ENCODE results near the gene RAB3GAP2. TPM values are rescaled to one million over a fixed set of nuclear protein-coding genes. Genes with fewer than 3 reads are reported as not detected.
A peak's percentile ranks its signal among the peaks of the same experiment; 100 is the strongest.

Gene RAB3GAP2
- 10 to 100 TPM; 44.4 to 44.9 TPM for total RNA-seq
- polyA plus RNA-seq, result 10 to 100 TPM; 24.1 to 31.2 TPM

- Histone ChIP-seq H3K27ac (ENCODE audit: low read depth, low read length) (peak within 1 kb of the TSS; percentile 95), H3K36me3 (ENCODE audit: insufficient read depth, low read length) (no peaks in the 10 kb centered on the region), H3K9me3 (ENCODE audit: control insufficient read depth in 1 of 2, low read length in 2 of 2) (no peaks in the 10 kb centered on the region), H3K27me3 (ENCODE audit: insufficient read depth, low read length) (no peaks in the 10 kb centered on the region), H3K4me1 (ENCODE audit: insufficient read depth, low read length) (peaks cover 38% of the 10 kb centered on the region), H3K4me3 (ENCODE audit: low read length in 2 of 2) (peak within 1 kb of the TSS; percentile 84 to 96)
- POLR2A ChIA-PET (ENCODE audit: partially characterized antibody), result no interaction called here
- DNase-seq, result peak; percentile 97 to 98 (median 97)
- H3K9me3 Mint-ChIP-seq, result no peaks in the 10 kb centered on the region
- H3K27me3 Mint-ChIP-seq, result peaks cover 3 to 6% of the 10 kb centered on the region in 2 donors
- intact Hi-C loops (cut with micrococcal nuclease), result loop anchor here (1.0 to 10.0 kb wide), 4 partner anchors 178 to 1987 kb away; partner anchors contain the start of genes BPNT1, EPRS1, IARS2 and RRP15
- peaks cover 14 to 24% of the 10 kb centered on the region in 2 donors for H3K36me3 Mint-ChIP-seq
- H3K4me1 Mint-ChIP-seq, result peaks cover 11 to 15% (median 13%) of the 10 kb centered on the region in 4 donors
- no peak within 1 kb of the TSS for H3K4me3 Mint-ChIP-seq
- CTCF ChIA-PET (ENCODE audit: partially characterized antibody), result interaction anchor here (0.6 to 1.2 kb wide), 4 partner anchors 9 to 461 kb away, joined by 3 to 4 read pairs (median 3); no protein-coding TSS in a partner anchor
- H3K27ac Mint-ChIP-seq, result no peak within 1 kb of the TSS
Measured at GRCh38 chr1:220272047-220272840, at the start of gene RAB3GAP2. Gene RAB3GAP2, minus strand, starts transcription at chr1:220272453. Its CDS starts 116 bp downstream, at chr1:220272337.

DNA sequence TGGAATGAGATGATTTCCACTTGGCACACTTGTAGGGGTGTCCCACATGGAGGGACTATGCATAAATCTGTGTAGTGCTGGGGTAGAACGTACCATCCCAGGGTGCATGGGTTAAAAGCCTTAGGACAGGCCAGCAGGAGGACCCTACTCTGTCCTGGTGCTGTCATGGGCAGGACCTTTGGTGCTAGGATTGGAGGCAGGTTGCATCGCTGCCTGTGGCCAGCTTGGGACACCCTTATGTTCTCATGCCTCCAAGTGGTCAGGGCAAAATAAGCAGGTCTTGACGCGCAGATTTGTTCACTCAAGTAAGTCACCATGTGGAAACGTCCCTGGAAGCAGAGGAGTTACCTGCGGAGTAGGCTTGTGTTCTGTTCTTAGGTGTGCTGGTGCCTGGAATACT, 49.5 kb upstream of the RAB3GAP2 start:
- POLR2A ChIA-PET (ENCODE audit: partially characterized antibody), result no interaction called here

GRCh38 chr1:220320709-220321108, 48.5 kb upstream of the RAB3GAP2 start:
- H3K4me3 Mint-ChIP-seq, result no peak overlapping the region
- POLR2A ChIA-PET (ENCODE audit: partially characterized antibody), result no interaction called here
- H3K4me1 ChIP-seq (ENCODE audit: insufficient read depth, low read length), result no peaks in the 10 kb centered on the region
- no peaks in the 10 kb centered on the region for H3K27me3 ChIP-seq (ENCODE audit: insufficient read depth, low read length)
- CTCF ChIA-PET (ENCODE audit: partially characterized antibody), result no interaction called here
- H3K27me3 Mint-ChIP-seq, result peaks cover 2 to 7% of the 10 kb centered on the region in 2 donors
- H3K27ac ChIP-seq (ENCODE audit: low read depth, low read length), result no peak overlapping the region
- intact Hi-C loops (cut with micrococcal nuclease), result no loop called here
- H3K4me1 Mint-ChIP-seq, result peaks cover 0 to 2% (median 0%) of the 10 kb centered on the region in 4 donors
- H3K36me3 ChIP-seq (ENCODE audit: insufficient read depth, low read length), result no peaks in the 10 kb centered on the region
- no peak for DNase-seq
- no peaks in the 10 kb centered on the region for H3K9me3 Mint-ChIP-seq
- H3K27ac Mint-ChIP-seq, result no peak overlapping the region
- H3K36me3 Mint-ChIP-seq, result no peaks in the 10 kb centered on the region
- no peak overlapping the region for H3K4me3 ChIP-seq (ENCODE audit: low read length in 2 of 2)
- H3K9me3 ChIP-seq (ENCODE audit: control insufficient read depth in 1 of 2, low read length in 2 of 2), result no peaks in the 10 kb centered on the region

More for the DNA sequence above, 49.5 kb upstream of the RAB3GAP2 start:
- Mint-ChIP-seq H3K36me3 (no peaks in the 10 kb centered on the region), H3K27me3 (peaks cover 2 to 10% of the 10 kb centered on the region in 2 donors), H3K4me3 (no peak overlapping the region), H3K4me1 (no peaks in the 10 kb centered on the region), H3K9me3 (no peaks in the 10 kb centered on the region), H3K27ac (no peak overlapping the region)
- H3K4me1 ChIP-seq (ENCODE audit: insufficient read depth, low read length), result no peaks in the 10 kb centered on the region
- H3K27me3 ChIP-seq (ENCODE audit: insufficient read depth, low read length), result no peaks in the 10 kb centered on the region
- H3K4me3 ChIP-seq (ENCODE audit: low read length in 2 of 2), result no peak overlapping the region
- DNase-seq, result no peak
- H3K36me3 ChIP-seq (ENCODE audit: insufficient read depth, low read length), result no peaks in the 10 kb centered on the region
- intact Hi-C loops (cut with micrococcal nuclease), result no loop called here
- CTCF ChIA-PET (ENCODE audit: partially characterized antibody), result no interaction called here
- no peaks in the 10 kb centered on the region for H3K9me3 ChIP-seq (ENCODE audit: control insufficient read depth in 1 of 2, low read length in 2 of 2)
- H3K27ac ChIP-seq (ENCODE audit: low read depth, low read length), result no peak overlapping the region

GRCh38 chr1:220318673-220319072, 46.4 kb upstream of the RAB3GAP2 start:
- DNase-seq, result no peak
- Mint-ChIP-seq H3K27me3 (peaks cover 2 to 5% of the 10 kb centered on the region in 2 donors), H3K36me3 (no peaks in the 10 kb centered on the region), H3K27ac (no peak overlapping the region), H3K9me3 (peaks cover 0 to 1% (median 0%) of the 10 kb centered on the region in 8 donors), H3K4me3 (no peak overlapping the region), H3K4me1 (peaks cover 0 to 2% (median 0%) of the 10 kb centered on the region in 4 donors)
- H3K36me3 ChIP-seq (ENCODE audit: insufficient read depth, low read length), result no peaks in the 10 kb centered on the region
- POLR2A ChIA-PET (ENCODE audit: partially characterized antibody), result no interaction called here
- no peak overlapping the region for H3K27ac ChIP-seq (ENCODE audit: low read depth, low read length)
- H3K9me3 ChIP-seq (ENCODE audit: control insufficient read depth in 1 of 2, low read length in 2 of 2), result no peaks in the 10 kb centered on the region
- H3K4me3 ChIP-seq (ENCODE audit: low read length in 2 of 2), result no peak overlapping the region
- H3K27me3 ChIP-seq (ENCODE audit: insufficient read depth, low read length), result no peaks in the 10 kb centered on the region
- CTCF ChIA-PET (ENCODE audit: partially characterized antibody), result no interaction called here
- intact Hi-C loops (cut with micrococcal nuclease), result no loop called here
- H3K4me1 ChIP-seq (ENCODE audit: insufficient read depth, low read length), result no peaks in the 10 kb centered on the region

- H3K27ac ChIP-seq (ENCODE audit: low read depth, low read length), result no peak overlapping the region
- no peak overlapping the region for H3K27ac Mint-ChIP-seq
- H3K27me3 ChIP-seq (ENCODE audit: insufficient read depth, low read length), result no peaks in the 10 kb centered on the region
- intact Hi-C loops (cut with micrococcal nuclease), result no loop called here
- H3K4me3 ChIP-seq (ENCODE audit: low read length in 2 of 2), result no peak overlapping the region
- peaks cover 0 to 1% (median 0%) of the 10 kb centered on the region in 8 donors for H3K9me3 Mint-ChIP-seq
- no peaks in the 10 kb centered on the region for H3K36me3 ChIP-seq (ENCODE audit: insufficient read depth, low read length)
- H3K27me3 Mint-ChIP-seq, result peaks cover 2% of the 10 kb centered on the region in 2 donors
- H3K4me1 ChIP-seq (ENCODE audit: insufficient read depth, low read length), result no peaks in the 10 kb centered on the region
- H3K4me3 Mint-ChIP-seq, result no peak overlapping the region
- H3K4me1 Mint-ChIP-seq, result peaks cover 0 to 2% (median 0%) of the 10 kb centered on the region in 4 donors
- POLR2A ChIA-PET (ENCODE audit: partially characterized antibody), result no interaction called here
- H3K9me3 ChIP-seq (ENCODE audit: control insufficient read depth in 1 of 2, low read length in 2 of 2), result no peaks in the 10 kb centered on the region
- CTCF ChIA-PET (ENCODE audit: partially characterized antibody), result no interaction called here
- H3K36me3 Mint-ChIP-seq, result no peaks in the 10 kb centered on the region
- no peak for DNase-seq
Measured at GRCh38 chr1:220317161-220317560, 44.9 kb upstream of the RAB3GAP2 start.

DNA sequence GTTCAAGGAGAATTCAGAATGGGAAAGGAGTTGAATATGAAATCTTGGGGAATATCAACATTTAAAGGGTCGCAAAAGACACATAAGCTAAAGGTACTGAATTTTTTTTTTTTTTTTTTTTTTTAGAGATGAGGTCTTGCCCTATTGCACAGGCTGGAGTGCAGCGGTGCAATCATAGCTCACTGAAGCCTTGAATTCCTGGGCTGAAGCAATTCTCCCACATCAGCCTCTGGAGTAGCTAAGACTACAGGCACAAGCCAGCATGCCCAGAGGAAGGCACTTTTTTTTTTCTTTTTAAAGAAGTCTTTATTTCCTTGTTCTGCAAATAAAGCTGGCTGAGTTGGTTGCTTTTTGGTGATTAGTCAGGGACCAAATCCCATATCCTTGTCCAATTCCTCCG, 44.1 kb upstream of the RAB3GAP2 start:
- Histone ChIP-seq H3K9me3 (ENCODE audit: control insufficient read depth in 1 of 2, low read length in 2 of 2) (no peaks in the 10 kb centered on the region), H3K27ac (ENCODE audit: low read depth, low read length) (no peak overlapping the region), H3K27me3 (ENCODE audit: insufficient read depth, low read length) (no peaks in the 10 kb centered on the region), H3K4me3 (ENCODE audit: low read length in 2 of 2) (no peak overlapping the region), H3K36me3 (ENCODE audit: insufficient read depth, low read length) (no peaks in the 10 kb centered on the region), H3K4me1 (ENCODE audit: insufficient read depth, low read length) (no peaks in the 10 kb centered on the region)
- Mint-ChIP-seq H3K27me3 (peaks cover 0 to 2% of the 10 kb centered on the region in 2 donors), H3K36me3 (no peaks in the 10 kb centered on the region), H3K4me1 (peaks cover 0 to 2% (median 0%) of the 10 kb centered on the region in 4 donors), H3K27ac (no peak overlapping the region), H3K9me3 (peaks cover 0 to 1% (median 0%) of the 10 kb centered on the region in 8 donors), H3K4me3 (no peak overlapping the region)
- CTCF ChIA-PET (ENCODE audit: partially characterized antibody), result interaction anchor here (0.7 kb wide), 1 partner anchor 19 kb away, joined by 3 read pairs; no protein-coding TSS in a partner anchor
- POLR2A ChIA-PET (ENCODE audit: partially characterized antibody), result no interaction called here
- no peak for DNase-seq
- intact Hi-C loops (cut with micrococcal nuclease), result no loop called here

- Mint-ChIP-seq H3K4me3 (no peak overlapping the region), H3K9me3 (peaks cover 0 to 1% (median 0%) of the 10 kb centered on the region in 8 donors), H3K27ac (peak overlapping the region in 1 of 7 donors; percentile 33), H3K4me1 (peaks cover 0 to 2% (median 0%) of the 10 kb centered on the region in 4 donors), H3K27me3 (peaks cover 0 to under 1% of the 10 kb centered on the region in 2 donors), H3K36me3 (no peaks in the 10 kb centered on the region)
- Histone ChIP-seq H3K27me3 (ENCODE audit: insufficient read depth, low read length) (no peaks in the 10 kb centered on the region), H3K4me1 (ENCODE audit: insufficient read depth, low read length) (no peaks in the 10 kb centered on the region), H3K27ac (ENCODE audit: low read depth, low read length) (no peak overlapping the region), H3K9me3 (ENCODE audit: control insufficient read depth in 1 of 2, low read length in 2 of 2) (no peaks in the 10 kb centered on the region), H3K36me3 (ENCODE audit: insufficient read depth, low read length) (no peaks in the 10 kb centered on the region), H3K4me3 (ENCODE audit: low read length in 2 of 2) (no peak overlapping the region)
- no peak for DNase-seq
- intact Hi-C loops (cut with micrococcal nuclease), result no loop called here
- CTCF ChIA-PET (ENCODE audit: partially characterized antibody), result interaction anchor here (1.7 kb wide), 1 partner anchor 12 kb away, joined by 4 read pairs; no protein-coding TSS in a partner anchor
- POLR2A ChIA-PET (ENCODE audit: partially characterized antibody), result no interaction called here
Measured at GRCh38 chr1:220315070-220315839, 43.0 kb upstream of the RAB3GAP2 start.

All from CD4-positive, alpha-beta memory T cell (primary cell).